GM12873 (cell line): ENCODE data around the gene NHLRC1.

Experiments used
- CTCF ChIP-seq: IDR thresholded peaks from 2 replicates; pipeline ENCODE4 v1.5.1; 2012; ENCODE audit warnings: low read depth, mild to moderate bottlenecking, moderate library complexity, low read length, control low read depth; ENCODE audit not compliant: insufficient read depth; ENCODE audit errors: missing control alignments

The NHLRC1 gene

GRCh38 chr6:18099511-18099910 is 23.0 kb downstream of the NHLRC1 start:
- no peak for TF ChIP-seq CTCF

GRCh38 chr6:18096423-18096822 is 26.1 kb downstream of the NHLRC1 start:
- no peak for TF ChIP-seq CTCF

GRCh38 chr6:18091382-18091781 is 31.1 kb downstream of the NHLRC1 start:
- no peak for TF ChIP-seq CTCF

GRCh38 chr6:18090349-18090786 is 32.1 kb downstream of the NHLRC1 start:
- TF ChIP-seq CTCF, result no peak

- TF ChIP-seq CTCF, result no peak
These were observed 33.8 kb downstream of the NHLRC1 start for GRCh38 chr6:18088419-18089296.

- no peak for TF ChIP-seq CTCF
These were observed 34.9 kb downstream of the NHLRC1 start for GRCh38 chr6:18087396-18088165.

- TF ChIP-seq CTCF, result no peak
These were observed 41.3 kb downstream of the NHLRC1 start for GRCh38 chr6:18081025-18081668.
